Lung (tissue), 16 donors: ENCODE results near the gene DCAF12L1. TPM values are rescaled to one million over a fixed set of nuclear protein-coding genes. Genes with fewer than 3 reads are reported as not detected.

ENCODE experiments used
- ATAC-seq: fragments of 200-7000 bp; cut with Tn5 transposase; one replicate; pipeline ENCODE4 v1.9.1; 2020; ENCODE audit warnings: moderate number of reproducible peaks; ENCODE audit not compliant: insufficient read depth, low FRiP score
- DNase-seq, 3 donors: peaks; one replicate each; pipeline ENCODE4 v3.0.0-alpha.2; 2013 to 2017
- H3K27ac ChIP-seq, 2 donors: one replicate each; pipeline ENCODE4 v1.5.1; 2013; ENCODE audit warnings: mild to moderate bottlenecking in 2 of 2, moderate library complexity in 2 of 2, control low read depth in 1 of 2, inconsistent platforms in 1 of 2, low read depth in 1 of 2, low read length in 1 of 2
- H3K27me3 ChIP-seq, 3 donors: one replicate each; pipeline ENCODE4 v1.5.1; 2013; ENCODE audit warnings: low read length in 2 of 3; ENCODE audit not compliant: control insufficient read depth in 3 of 3, insufficient read depth in 3 of 3
- H3K36me3 ChIP-seq, 4 donors: one replicate each; pipeline ENCODE4 v1.5.1; 2013; ENCODE audit warnings: low read length in 4 of 4, mild to moderate bottlenecking in 1 of 4, moderate library complexity in 1 of 4; ENCODE audit not compliant: control insufficient read depth in 4 of 4, insufficient read depth in 4 of 4
- H3K4me1 ChIP-seq, 5 donors: one replicate each; pipeline ENCODE4 v1.5.1; 2013; ENCODE audit warnings: low read length in 5 of 5, mild to moderate bottlenecking in 2 of 5, moderate library complexity in 1 of 5; ENCODE audit not compliant: control insufficient read depth in 5 of 5, insufficient read depth in 5 of 5
- H3K4me3 ChIP-seq: one replicate; pipeline ENCODE4 v1.5.1; 2013; ENCODE audit warnings: mild to moderate bottlenecking, control low read depth, moderate library complexity
- H3K9ac ChIP-seq, 2 donors: one replicate each; pipeline ENCODE4 v1.5.1; 2013; ENCODE audit warnings: low read length in 2 of 2, control low read depth in 1 of 2; ENCODE audit not compliant: insufficient read depth in 1 of 2
- H3K9me3 ChIP-seq, 4 donors: one replicate each; pipeline ENCODE4 v1.5.1; 2013; ENCODE audit warnings: low read length in 3 of 4, mild to moderate bottlenecking in 1 of 4, moderate library complexity in 1 of 4; ENCODE audit not compliant: control insufficient read depth in 4 of 4, insufficient read depth in 3 of 4
- WGBS, 2 donors: extraction: QIAGEN DNeasy Blood & Tissue Kit; methylation state at CpG; one replicate each; pipeline ENCODE4 v1.1.7; 2013; 5-methylcytosine and 5-hydroxymethylcytosine counted together
- long read RNA-seq, 5 donors: transcript quantifications; one replicate each; lab custom pipeline, GENCODE V29; 2026
- polyA plus RNA-seq, 2 donors: library from polyadenylated mRNA; stranded (reverse); fragments of 200-250 nt; gene quantifications; one replicate each; pipeline ENCODE4 v1.2.1, GENCODE V29; 2013
- total RNA-seq, 2 donors: library from RNA; depleted of rRNA in 1 of 2; stranded (reverse); fragments of >200 nt in 1 of 2; gene quantifications; one replicate each; pipeline ENCODE4 v1.2.1, GENCODE V29; 2014 to 2021
- TF ChIP-seq, protein P1 (sequence below): IDR thresholded peaks from 2 replicates; pipeline ENCODE4 v1.5.1; 2012; ENCODE audit warnings: mild to moderate bottlenecking; ENCODE audit errors: control extremely low read depth, extremely low read depth
- donor health status: control.
- donor health status: control.
- donor health status: Bipolar disorder and iron deficiency.
- donor health status: healthy.
- donor health status: DM: yes; HTN: yes; CAD: no.

Gene DCAF12L1
- total RNA-seq (not detected), polyA plus RNA-seq (not detected)
- long read RNA-seq, donor 1 = 0 reads
- long read RNA-seq, donor 2 = 0 reads
- long read RNA-seq, donor 3 = 0 reads
- long read RNA-seq, donor 4 = 0 reads
- long read RNA-seq, donor 5 = 0 reads

DNA sequence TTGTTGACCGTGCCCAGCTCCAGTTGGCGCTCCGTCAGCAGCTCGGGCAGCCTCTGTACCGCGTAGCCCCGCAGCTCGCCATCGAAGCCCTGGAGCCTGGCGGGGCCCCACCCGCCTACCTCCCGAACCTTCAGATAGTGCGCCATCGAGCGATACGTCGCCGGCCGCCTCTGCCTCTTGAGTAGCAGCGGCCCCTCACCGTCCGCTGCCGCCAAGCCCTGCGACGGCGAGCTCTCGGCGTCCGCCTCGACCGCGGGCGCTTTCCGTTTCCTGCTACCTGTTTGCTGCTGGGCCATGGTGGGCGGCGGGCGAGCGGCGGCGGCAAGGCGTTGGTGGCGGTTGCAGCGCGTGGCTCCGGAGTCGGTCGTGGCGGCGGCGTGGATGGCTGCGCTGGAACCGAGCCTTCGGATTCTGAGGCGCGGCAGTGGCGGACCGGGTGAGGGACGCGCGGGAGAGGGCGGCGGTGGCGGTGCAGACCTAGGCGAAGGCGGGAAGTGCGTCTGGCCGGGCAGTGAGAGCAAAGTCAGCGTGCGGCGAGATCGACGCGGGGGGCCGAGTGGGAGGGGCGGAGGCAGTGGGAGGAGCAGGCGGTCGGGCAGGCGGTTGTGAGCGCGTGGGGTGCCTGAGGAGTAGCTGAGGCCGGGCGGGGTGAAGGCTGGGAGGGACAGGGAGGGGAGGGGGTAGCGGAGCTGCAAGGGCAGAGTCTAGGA, at the start of gene DCAF12L1:
Gene DCAF12L1 (minus strand): TSS at position 502 of the 710 bp plus-strand sequence. CDS start 206 bp downstream, at position 296.
- no peak within 1 kb of the TSS for H3K4me3 ChIP-seq
- DNase-seq (peak; percentile 0 to 35 (median 14)), ATAC-seq (peak; percentile 7)
- no peaks in the 10 kb centered on the region for H3K27me3 ChIP-seq
- TF ChIP-seq, protein P1, sequence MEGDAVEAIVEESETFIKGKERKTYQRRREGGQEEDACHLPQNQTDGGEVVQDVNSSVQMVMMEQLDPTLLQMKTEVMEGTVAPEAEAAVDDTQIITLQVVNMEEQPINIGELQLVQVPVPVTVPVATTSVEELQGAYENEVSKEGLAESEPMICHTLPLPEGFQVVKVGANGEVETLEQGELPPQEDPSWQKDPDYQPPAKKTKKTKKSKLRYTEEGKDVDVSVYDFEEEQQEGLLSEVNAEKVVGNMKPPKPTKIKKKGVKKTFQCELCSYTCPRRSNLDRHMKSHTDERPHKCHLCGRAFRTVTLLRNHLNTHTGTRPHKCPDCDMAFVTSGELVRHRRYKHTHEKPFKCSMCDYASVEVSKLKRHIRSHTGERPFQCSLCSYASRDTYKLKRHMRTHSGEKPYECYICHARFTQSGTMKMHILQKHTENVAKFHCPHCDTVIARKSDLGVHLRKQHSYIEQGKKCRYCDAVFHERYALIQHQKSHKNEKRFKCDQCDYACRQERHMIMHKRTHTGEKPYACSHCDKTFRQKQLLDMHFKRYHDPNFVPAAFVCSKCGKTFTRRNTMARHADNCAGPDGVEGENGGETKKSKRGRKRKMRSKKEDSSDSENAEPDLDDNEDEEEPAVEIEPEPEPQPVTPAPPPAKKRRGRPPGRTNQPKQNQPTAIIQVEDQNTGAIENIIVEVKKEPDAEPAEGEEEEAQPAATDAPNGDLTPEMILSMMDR = no peak
- H3K36me3 ChIP-seq = no peaks in the 10 kb centered on the region
- H3K9ac ChIP-seq = no peak within 1 kb of the TSS
- peaks cover 0 to 4% (median 0%) of the 10 kb centered on the region in 5 donors for H3K4me1 ChIP-seq
- WGBS, 2 donors = 7 to 42% methylated on average over 45 to 83 of the region's 83 CpGs
- H3K9me3 ChIP-seq = peaks cover 0 to 20% (median 0%) of the 10 kb centered on the region in 4 donors
- no peak within 1 kb of the TSS for H3K27ac ChIP-seq

DNA sequence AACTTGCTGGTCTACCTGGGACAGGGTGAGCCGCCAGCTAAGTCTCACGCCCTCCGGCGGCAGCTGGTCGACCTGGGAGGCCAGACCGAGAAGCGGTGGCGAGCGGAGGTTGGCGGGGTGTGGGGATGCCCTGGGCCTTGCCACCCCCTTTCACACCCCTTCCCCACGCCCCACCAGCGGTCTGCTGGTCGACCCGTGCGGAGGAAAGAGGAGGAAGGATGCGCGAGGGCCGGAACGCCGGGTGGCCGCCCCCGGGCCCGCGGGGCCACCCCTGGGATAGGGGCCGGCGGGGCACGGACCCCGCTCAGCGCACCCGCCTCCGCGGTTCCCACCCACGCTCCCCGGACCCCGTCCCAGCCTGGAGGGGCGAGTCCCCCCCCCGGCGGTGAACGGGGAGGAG, 28.3 kb upstream of the DCAF12L1 start:
- WGBS, 2 donors = 41 to 50% methylated on average over 5 to 39 of the region's 39 CpGs
- no peaks in the 10 kb centered on the region for H3K27me3 ChIP-seq
- no peak overlapping the region for H3K9ac ChIP-seq
- DNase-seq (no peak), ATAC-seq (no peak)
- H3K4me3 ChIP-seq = no peak overlapping the region
- no peaks in the 10 kb centered on the region for H3K4me1 ChIP-seq
- no peak overlapping the region for H3K27ac ChIP-seq
- TF ChIP-seq, protein P1 = no peak
- no peaks in the 10 kb centered on the region for H3K36me3 ChIP-seq
- H3K9me3 ChIP-seq = no peaks in the 10 kb centered on the region

DNA sequence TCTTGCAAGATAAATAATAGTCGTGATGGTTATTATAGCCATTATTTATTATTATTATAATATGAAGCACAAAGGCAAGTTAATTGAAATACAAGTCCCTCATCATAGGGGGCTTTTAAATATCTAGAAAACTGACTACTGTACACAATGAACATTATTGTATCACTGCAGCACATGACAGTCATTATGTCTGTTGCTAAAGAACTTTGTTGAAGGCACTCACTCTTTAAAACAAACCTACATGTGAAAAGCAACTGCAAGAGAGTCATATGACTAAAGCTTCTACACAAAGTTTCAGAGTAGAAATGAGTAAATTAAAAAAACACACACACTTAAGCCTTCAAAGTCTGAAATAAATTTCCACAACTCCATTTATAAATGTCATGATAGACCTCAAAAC, 23.3 kb upstream of the DCAF12L1 start:
- 40 to 63% methylated on average over 1 of the region's 1 CpG for WGBS, 2 donors
- Histone ChIP-seq H3K4me3 (no peak overlapping the region), H3K27ac (no peak overlapping the region), H3K36me3 (no peaks in the 10 kb centered on the region), H3K27me3 (no peaks in the 10 kb centered on the region), H3K9me3 (no peaks in the 10 kb centered on the region), H3K9ac (no peak overlapping the region), H3K4me1 (no peaks in the 10 kb centered on the region)
- ATAC-seq (no peak), DNase-seq (no peak)
- TF ChIP-seq, protein P1 = no peak
